Left lobe of liver (tissue), 2 donors: Measurements from ENCODE around the gene CD180. TPM values are rescaled to one million over a fixed set of nuclear protein-coding genes. Genes with fewer than 3 reads are reported as not detected.

Experiments used
- ATAC-seq: fragments of 200-7000 bp; cut with Tn5 transposase; one replicate; pipeline ENCODE4 v1.9.1; 2020; ENCODE audit warnings: mild to moderate bottlenecking, moderate library complexity
- DNase-seq: peaks from one replicate; pipeline ENCODE4 v3.0.0-alpha.2; 2020; ENCODE audit warnings: low spot score
- total RNA-seq: library from RNA; stranded (reverse); gene quantifications from one replicate; pipeline ENCODE4 v1.2.1, GENCODE V29; 2021
- donor health status: DM: no; HTN: no; CAD: no; lungs with moderate emphysema.
- donor health status: DM: no; HTN: yes; CAD: no.

The CD180 gene
- total RNA-seq, 1 donor from 2014 or later = 0.38 TPM

DNA sequence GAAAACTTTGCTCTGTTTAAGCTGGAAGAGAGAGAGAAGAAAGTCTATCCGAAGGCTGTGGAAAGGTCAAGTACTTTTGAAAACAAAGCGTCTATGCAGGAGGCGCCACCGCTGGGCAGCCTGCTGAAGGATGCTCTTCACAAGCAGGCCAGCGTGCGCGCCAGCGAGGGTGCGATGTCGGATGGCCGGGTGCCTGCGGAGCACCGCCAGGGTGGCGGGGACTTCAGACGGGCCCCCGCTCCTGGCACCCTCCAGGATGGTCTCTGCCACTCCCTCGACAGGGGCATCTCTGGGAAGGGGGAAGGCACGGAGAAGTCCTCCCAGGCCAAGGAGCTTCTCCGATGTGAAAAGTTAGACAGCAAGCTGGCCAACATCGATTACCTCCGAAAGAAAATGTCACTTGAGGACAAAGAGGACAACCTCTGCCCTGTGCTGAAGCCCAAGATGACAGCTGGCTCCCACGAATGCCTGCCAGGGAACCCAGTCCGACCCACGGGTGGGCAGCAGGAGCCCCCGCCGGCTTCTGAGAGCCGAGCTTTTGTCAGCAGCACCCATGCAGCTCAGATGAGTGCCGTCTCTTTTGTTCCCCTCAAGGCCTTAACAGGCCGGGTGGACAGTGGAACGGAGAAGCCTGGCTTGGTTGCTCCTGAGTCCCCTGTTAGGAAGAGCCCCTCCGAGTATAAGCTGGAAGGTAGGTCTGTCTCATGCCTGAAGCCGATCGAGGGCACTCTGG lies 32.6 kb downstream of the CD180 start:
- no peak for DNase-seq

DNA sequence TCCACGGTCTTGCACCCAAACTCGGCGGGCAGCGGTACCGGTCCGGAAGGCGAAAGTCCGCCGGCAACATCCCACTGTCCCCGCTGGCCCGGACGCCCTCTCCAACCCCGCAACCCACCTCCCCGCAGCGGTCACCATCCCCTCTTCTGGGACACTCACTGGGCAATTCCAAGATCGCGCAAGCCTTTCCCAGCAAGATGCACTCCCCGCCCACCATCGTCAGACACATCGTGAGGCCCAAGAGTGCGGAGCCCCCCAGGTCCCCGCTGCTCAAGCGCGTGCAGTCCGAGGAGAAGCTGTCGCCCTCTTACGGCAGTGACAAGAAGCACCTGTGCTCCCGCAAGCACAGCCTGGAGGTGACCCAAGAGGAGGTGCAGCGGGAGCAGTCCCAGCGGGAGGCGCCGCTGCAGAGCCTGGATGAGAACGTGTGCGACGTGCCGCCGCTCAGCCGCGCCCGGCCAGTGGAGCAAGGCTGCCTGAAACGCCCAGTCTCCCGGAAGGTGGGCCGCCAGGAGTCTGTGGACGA lies 33.3 kb downstream of the CD180 start:
- no peak for DNase-seq
- no peak for ATAC-seq

More for the DNA sequence above, 32.6 kb downstream of the CD180 start:
- no peak for ATAC-seq

DNA sequence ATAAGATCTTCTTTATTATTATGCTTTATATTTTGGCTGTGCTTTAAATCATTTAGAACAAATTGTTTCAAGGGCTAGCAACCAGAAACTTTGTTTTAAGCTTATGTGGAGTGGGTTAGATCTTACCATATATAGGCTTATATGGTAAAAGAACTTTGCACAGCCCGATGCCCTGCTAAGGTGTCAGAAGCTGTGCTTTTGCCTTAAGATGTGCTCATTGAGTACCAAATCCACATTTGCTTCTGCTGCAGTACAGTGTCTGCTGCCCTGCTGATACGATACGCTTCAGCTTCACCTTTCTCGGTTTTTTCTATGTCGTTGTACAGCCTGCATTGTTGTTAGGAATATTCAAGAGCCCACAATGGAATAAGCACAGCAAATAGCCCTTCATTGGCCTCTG lies 34.8 kb downstream of the CD180 start:
- DNase-seq (no peak), ATAC-seq (no peak)

DNA sequence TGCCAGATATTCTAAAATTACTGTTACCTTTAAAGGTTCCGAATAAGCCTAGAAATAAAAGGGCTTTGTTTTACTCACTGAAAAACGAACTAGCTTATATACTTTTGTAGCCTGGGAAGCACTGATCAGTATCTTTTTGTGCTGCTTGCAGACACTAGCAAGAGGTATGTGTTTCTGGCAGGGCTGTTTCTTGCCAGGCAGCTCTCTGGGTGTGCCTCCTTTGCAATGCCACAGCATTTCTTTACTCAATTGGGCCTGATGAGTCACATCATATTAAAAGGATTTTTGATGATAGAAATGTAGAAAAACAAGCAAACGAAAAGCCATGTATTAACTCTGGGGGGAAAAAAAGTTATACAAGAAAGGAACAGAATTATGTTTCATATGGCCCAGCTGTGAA lies 35.6 kb downstream of the CD180 start:
- no peak for ATAC-seq
- DNase-seq = no peak

DNA sequence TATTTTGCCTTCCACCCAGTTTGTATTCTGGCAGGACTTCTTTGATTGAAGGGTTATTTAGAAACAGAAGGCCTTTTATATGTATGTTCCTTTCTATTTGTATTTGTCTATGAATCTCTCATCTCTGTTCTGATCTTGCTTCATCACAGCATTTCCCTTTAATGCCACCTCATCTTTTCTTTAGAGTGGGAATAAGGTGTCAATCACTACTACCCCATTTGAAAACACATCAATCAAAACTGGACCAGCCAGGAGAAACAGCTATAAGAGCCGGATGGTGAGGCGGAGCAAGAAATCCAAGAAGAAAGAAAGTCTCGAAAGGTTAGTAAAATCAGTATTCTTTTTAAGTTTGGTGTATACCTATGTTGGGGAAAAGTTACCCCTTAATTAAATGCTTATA lies 36.3 kb downstream of the CD180 start:
- ATAC-seq (no peak), DNase-seq (no peak)

DNA sequence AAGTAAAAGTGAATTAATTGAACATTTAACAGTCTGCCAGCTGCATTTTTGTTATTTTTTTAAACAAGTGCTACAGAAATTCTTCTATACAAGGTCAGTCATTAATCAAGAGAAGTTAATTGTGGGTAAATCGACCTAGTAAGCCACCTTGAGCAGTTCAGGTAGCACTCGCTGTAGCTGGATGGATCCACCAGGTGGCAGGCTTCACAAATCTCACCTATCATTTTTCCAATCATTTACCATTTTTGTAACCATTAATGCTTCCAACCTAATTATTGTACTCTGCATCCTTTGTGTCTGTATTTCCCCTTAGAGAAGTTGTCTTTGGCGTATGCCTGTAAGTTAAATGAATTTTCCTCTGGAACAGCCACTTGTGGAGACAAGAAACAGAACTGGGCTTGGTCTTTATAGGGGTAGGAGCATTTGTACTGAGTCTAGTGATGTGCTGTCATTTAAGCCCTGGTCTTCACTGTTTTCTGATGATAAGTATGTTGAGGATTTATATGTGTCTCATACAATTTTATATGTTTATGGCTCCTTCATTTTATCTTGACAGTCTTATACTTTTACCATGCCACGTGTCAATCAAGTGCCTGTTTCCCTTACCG lies 39.5 kb downstream of the CD180 start:
- peak; percentile 75 for ATAC-seq
- DNase-seq = no peak

DNA sequence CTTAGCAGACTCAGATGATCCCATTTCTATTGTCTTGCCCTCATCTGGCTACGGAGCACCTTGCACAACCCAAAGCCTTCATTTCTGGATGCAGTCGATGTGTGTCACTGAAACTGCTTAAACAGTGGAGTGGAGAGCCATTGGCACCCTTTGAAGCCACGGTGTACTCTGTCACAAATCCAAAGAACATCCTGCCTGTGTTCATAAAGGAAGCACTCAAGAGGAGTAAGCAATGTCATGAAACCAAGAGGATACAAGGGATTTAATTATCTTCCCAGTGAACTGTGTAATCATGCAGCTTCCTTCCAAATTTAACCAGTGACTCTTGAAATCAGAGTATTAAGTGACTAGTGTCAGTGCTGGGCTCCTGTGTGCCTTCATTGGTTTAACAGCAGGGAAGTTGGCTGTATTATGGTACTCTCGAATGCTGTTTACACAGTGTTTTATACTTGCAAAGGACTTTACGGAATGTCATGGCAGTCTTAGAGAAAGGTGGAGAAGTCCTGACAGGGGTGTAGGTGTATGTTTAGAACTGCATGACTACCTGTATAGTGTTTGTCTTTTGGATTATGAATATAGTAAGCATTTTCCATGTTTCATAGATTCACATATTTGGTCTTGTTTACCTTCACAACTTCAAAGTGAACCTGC lies 41.9 kb downstream of the CD180 start:
- peak; percentile 88 for ATAC-seq
- peak; percentile 62 for DNase-seq

DNA sequence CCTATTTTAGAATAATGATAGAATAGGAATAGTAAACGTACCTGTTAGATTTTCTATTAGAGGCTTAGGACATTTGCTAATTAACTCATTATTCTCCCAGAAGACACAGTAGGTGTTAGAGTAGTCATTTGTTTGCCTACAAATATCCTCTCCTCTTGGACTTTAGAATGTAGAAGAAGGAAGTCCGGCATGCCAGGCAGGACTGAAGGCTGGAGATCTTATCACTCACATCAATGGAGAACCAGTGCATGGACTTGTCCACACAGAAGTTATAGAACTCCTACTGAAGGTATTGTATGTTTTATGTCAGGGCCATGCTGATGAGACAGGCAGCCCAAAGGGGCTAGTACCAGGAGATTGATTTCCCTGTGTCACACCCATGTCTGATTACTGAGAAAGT lies 43.3 kb downstream of the CD180 start:
- ATAC-seq (no peak), DNase-seq (no peak)

DNA sequence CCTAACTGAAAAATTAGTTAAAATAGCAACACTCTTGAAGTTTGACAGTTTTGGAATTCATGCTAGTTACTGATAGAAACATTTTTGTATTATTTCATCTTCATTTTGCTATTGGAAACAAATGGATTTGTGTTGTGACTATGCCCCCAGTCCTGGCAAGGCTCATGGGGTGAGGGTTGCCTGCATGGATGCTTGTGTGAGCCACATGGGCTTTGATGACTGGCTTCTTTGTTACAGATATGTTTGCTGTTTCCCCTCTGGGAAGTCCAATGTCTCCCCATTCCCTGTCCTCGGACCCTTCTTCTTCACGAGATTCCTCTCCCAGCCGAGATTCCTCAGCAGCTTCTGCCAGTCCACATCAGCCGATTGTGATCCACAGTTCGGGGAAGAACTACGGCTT lies 44.2 kb downstream of the CD180 start:
- no peak for DNase-seq
- no peak for ATAC-seq

DNA sequence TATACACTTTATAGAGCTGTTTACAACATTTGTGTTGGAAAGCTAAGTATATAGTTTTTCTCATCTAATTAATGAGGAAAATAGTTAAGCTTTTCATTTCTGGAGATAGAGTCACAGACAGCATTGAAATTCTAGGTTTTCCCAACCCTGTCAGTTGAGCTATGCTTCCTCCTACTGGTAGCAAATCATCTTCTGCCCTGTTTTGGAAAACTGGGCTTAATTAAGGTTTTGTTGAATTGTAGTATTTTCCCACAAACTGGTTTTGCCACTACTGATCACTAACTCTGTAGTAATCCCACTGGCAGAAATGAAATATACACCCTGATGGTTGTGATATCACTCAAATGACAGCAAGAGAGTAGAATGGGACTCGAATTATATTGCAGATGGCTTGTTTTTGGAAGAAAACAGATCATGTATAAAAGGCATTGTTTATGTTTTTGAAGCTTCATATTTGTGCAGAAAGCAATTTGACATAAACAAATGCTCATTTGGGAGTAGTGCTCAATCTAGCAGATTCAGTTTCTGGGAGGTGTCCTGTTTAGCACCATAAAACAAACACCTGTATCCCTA lies 46.6 kb downstream of the CD180 start:
- DNase-seq (no peak), ATAC-seq (peak; percentile 24)

DNA sequence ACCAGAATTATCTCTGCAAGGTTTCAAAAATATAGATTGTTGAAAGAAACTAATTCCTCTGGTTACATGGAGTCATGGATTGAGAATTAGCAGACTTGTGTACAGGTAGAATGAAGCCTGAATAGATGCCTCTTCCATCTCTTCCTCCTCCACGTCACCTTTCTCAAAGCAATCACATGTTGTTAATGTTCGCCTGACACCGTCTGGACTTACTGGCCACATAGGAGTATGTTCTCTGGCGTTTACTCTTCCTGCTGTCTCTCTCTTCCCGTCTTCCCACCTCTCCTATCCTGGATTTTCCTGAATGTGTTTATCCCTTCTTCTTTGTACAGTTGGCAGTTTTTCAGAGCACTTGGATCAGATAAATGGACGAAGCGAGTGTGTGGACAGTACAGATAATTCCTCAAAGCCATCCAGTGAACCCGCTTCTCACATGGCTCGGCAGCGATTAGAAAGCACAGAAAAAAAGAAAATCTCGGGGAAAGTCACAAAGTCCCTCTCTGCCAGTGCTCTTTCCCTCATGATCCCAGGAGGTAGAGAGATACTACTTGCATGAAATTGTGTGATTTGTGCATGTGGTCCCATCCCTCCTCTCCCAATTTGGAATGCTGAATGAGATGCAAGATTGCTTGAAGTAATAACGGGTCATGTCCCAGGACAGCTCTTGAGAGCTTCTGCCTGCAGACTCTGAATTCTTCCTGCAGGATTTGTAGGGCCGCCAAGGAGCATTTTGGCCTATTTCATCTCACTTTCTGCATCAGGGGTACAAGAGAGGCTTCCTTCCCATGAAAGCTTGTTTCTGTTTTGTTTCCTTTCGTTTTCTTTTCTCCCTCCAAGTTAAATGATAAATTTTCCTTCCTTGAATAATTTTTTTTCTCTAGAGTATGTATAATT lies 47.3 kb downstream of the CD180 start:
- no peak for ATAC-seq
- DNase-seq = no peak

DNA sequence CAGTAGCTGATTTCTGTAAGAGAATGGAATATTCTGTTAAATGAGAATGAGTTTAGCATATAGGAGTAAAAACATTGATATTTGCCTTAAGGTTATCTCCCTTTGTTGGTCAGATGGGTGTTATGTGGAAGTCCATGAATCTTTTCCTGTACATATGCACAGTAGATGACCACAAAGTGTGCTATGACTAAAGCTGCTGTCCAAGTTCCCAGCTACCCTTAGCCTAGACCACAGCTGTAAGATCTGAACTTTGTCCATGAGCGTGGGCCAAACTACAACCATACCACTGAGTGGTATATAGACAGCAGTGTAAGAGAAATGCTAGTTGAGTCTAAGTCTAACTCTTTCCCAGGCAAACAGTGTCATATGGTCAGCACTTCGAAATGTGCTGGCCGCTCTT lies 48.8 kb downstream of the CD180 start:
- ATAC-seq (no peak), DNase-seq (no peak)

DNA sequence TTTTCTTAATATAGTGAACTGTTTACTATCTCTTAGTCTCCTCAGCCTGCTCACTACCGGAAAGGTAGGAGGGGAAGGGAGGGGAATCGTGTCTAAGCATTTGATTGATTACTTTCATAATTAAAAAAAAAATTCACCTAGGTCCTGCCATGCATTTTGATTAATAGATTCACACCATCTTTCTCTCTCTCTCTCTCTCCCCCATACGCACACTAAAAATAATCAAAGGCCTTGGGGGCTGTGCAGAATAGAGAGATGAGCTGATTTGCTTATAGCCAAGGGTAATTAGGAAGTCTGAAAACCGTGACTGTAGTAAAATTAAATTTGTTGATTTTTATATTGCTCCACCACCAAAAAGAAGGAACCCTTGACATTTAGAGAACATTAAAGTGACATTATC lies 49.6 kb downstream of the CD180 start:
- DNase-seq (no peak), ATAC-seq (no peak)

DNA sequence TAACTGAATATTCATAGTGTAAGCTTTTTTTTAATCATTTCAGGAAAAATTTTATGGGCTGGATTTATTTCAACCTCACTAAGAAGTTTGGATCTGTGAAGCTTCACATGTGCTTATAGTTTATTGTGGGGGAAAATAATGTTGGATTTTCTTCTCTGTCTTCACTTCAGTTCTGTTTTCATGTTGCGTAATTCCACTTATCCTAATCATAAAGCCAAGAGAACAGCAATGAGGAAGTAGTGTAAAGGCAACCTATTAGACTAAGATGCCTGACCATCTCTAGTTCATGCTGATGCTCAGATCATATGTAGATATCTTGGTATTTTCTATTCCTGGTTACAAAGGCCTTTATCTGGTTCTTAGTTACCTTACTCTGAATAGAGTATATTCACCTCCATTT lies 50.0 kb downstream of the CD180 start:
- no peak for DNase-seq
- ATAC-seq = no peak

DNA sequence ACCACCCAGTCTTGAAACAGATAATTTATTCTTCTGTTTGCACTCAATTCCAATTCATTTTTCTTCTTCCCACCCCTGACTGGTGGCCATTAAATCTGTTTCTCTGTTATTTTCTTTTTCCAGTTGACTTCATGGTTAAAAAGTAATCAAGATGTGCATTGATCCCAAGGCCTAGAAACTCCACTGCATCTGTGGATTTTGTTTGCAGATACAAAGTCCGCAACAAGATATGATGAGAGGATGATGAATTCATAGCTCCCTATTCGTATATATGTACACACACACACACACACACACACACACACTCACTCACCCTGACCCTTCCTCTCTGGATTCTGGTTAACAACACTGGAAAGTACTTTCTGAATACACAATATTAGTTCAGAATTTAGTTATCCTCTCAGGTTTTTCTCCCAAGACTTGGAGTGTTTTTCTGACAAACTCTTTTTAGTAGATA lies 52.4 kb downstream of the CD180 start:
- ATAC-seq (peak; percentile 77), DNase-seq (no peak)

DNA sequence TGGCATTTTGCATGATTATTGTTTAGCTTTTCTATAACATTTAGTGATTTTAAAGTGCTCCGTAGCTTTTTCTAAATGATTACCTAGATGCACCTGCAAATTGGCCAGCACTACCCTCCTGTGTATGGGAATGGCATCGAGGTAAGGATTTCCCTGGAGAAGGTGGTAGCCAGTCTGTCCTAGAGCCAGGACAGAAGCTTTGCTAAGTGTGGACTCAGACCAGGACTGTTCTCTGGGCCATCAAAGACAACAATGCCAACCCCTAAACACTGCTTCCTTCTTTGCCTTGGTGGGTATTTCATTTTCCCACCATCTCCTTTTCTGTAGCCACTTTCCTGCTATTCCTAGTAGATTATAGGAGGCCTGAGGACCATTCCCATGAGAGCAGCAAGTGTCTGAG lies 53.0 kb downstream of the CD180 start:
- DNase-seq (no peak), ATAC-seq (peak; percentile 55)

DNA sequence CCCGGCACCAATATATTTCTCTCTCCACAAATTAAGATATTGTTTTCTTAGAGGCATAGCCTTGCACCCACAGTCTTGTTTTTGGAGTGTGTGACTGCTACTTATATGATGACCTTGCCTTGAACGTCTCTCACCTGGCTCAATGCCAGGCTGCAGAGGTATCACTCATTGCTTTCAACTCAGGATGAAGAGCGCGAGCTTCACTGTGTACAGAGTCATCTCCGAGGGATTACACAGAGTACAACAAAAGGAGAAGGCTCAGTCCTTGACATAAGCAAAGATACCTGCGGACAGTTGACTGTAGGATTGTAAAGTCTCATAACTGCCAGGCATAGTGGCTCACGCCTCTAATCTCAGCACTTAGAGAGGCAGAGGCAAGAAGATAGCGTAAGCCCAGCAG lies 53.8 kb downstream of the CD180 start:
- ATAC-seq (no peak), DNase-seq (no peak)

DNA sequence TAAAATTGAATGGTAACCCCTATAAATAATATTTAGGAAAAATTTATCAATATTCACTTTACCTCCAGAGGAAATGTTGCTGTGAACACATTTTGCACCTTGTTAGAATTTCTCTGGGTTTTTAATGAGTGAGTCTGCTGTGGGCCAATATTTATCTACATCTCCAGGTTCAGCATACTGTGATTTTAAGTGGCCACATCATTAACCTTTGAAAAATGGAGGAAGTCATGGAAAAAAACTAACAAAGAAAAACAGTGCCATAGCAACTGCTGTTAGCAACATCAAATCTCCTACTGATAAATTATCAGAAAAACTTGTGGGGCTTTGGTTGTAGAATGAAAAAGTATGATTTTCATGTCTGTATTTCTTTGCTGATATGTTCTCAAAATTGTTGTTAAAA lies 55.0 kb downstream of the CD180 start:
- DNase-seq (no peak), ATAC-seq (no peak)

DNA sequence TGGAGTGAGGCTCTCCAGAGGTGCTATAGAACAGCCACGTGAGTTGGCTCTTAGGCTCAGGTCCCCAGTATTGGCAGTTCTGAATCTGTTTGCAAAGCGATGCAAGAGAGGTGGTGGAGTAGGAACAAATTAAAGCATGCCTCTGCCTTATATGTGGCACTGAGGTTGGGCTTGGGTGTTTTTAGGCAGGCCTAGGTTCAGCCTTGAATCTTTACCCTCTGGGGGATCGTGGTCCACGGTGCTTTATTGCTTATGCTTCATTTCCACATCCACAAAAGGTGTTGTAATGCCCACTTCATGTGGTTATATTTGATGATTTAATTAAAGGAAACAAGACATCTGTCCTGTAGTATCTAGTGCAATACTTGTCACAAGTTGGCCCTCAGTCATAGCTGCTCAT lies 56.2 kb downstream of the CD180 start:
- DNase-seq (no peak), ATAC-seq (no peak)

DNA sequence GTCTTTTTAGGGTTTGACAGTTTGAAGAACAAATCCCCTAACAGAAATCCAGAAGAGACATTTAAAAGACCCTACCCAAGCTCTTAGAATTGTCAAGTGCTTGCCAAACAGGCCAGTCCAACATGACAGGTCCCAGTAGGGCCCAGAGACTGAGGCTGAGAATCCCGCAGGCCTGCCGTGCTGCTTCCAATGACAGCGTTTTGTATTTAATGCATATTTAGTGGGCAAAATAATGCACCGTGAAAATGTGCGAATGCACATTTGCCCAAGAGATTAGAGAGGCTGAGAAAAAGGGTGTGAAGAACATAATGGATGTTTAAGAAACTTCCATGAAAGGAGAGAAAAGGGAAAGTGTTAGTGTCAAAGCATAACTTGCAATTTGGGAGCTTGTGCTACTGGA lies 57.6 kb downstream of the CD180 start:
- DNase-seq = no peak
- no peak for ATAC-seq
